WI38 (cell line): ENCODE results near the gene PLEKHG5.
A peak's percentile ranks its signal among the peaks of the same experiment; 100 is the strongest.
"Not testable (repeated sequence)": the region's sequence is repeated elsewhere in the genome, so short reads cannot be mapped to it uniquely, and the experiment has no call there.

ENCODE experiments used
- H3K4me3 ChIP-seq: 2 replicates; pipeline ENCODE4 v1.5.1; 2011; ENCODE audit warnings: low read depth, mild to moderate bottlenecking, control low read depth, low read length
- TF ChIP-seq, protein P1 (sequence below): IDR thresholded peaks from 2 replicates; pipeline ENCODE4 v1.5.1; 2012; ENCODE audit warnings: low read depth, mild to moderate bottlenecking, control low read depth, low read length

PLEKHG5 gene

DNA sequence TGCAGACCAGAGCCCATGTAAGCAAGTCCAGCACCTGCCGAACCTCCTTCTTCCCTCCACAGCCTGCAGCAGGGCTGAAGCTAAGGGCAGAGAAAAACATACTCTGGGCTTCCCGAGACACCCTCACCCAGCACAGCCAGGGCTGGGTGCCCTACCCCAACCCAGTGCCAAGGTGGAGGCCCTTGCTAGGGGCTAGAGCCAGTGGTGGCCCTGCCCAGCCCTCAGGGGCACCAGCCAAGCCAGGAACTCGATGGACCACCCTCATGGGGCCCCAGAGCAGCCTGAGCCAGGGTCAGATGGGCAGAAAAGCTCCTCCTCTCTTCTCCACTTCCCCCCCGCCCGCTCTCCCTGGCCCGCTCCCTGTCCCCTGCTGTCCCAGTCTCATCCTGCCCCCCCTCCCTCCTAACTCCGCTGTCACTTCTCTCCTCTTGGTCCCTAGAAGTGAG is 41.4 kb downstream of the PLEKHG5 start:
- no peak overlapping the region for H3K4me3 ChIP-seq
- TF ChIP-seq, protein P1, sequence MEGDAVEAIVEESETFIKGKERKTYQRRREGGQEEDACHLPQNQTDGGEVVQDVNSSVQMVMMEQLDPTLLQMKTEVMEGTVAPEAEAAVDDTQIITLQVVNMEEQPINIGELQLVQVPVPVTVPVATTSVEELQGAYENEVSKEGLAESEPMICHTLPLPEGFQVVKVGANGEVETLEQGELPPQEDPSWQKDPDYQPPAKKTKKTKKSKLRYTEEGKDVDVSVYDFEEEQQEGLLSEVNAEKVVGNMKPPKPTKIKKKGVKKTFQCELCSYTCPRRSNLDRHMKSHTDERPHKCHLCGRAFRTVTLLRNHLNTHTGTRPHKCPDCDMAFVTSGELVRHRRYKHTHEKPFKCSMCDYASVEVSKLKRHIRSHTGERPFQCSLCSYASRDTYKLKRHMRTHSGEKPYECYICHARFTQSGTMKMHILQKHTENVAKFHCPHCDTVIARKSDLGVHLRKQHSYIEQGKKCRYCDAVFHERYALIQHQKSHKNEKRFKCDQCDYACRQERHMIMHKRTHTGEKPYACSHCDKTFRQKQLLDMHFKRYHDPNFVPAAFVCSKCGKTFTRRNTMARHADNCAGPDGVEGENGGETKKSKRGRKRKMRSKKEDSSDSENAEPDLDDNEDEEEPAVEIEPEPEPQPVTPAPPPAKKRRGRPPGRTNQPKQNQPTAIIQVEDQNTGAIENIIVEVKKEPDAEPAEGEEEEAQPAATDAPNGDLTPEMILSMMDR = no peak

DNA sequence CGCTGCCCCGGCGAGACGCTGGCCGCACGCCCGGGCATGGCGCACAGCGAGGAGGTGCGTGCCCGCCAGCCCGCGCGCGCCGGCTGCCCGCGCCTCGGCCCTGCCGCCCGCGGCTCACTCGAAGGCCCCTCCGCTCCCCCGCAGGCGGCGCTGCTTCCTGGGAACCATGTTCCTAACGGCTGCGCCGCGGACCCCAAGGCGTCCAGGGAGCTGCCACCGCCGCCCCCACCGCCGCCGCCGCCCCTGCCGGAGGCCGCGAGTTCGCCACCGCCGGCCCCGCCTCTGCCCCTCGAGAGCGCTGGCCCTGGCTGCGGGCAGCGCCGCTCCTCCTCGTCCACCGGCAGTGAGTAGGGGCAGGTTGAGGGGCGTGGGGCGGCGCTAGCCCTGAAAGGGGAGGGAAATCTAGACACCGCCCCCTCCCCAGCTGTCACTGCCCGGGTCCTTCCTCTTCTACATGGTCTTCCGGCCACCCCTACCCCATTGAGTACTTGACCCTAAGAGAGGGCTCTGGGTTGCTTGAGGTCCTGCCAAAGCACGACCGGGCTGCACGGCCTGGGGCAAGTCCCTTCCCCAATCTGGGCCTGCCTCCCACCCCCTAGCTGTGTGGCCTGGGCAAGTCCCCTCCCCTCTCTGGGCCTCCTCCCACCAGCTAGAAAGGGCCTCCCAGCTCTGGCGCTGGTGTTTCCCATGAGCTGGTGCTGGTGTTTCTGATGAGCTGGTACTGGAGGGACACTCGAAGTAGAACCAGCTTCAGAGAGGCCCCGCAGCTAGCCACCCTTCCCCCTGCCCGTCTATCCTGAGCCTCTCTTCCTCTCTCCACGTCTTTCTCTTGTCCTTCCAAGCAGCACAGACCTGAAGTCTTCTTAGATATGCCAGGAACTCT is 42.5 kb downstream of the PLEKHG5 start:
- TF ChIP-seq, protein P1 = no peak
- no peak overlapping the region for H3K4me3 ChIP-seq

DNA sequence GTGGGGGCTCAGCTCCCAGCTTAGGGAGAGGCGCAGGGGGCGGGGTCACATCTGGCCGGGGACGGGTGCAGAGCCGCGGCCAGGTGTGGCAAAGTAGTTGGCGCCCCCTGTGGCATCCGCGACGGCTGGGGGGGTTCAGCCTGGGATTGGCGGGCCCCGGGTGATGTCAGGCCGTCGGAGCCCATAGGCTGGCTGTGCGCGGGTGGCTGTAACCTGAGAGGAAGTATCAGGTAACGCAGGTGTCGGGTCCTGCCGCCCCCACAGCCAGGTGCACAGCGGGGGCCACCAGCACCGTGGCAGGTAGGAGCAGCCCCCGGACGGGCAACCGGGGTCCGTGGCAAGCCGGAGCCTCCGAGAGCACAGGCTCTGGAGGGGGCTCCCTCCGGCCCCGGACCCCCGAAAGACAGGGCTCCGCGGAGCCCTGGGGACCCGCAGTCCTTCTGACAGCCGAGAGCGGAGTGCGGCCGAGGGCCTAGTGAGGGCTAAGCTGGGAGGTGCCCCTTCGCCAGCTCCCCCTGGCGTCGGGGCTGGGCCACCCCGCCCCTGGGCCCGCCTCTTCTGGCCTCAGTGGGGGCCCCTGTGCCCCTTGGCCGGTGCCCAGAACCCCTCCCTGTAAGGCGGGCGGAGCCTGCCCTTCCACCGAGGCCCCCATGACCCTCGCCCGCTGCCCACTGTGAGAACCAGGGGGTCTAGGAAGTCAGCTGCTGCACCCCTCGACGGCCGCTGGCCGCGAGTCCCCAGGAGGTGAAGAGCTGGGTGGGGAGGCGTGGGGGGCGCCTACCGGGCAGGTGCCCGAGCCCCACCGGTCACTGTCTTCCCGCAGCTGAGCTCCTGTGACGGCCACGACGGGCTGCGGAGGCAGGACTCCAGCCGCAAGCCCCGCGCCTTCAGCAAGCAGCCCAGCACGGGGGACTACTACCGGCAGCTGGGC is 43.4 kb downstream of the PLEKHG5 start:
- TF ChIP-seq, protein P1 = no peak

DNA sequence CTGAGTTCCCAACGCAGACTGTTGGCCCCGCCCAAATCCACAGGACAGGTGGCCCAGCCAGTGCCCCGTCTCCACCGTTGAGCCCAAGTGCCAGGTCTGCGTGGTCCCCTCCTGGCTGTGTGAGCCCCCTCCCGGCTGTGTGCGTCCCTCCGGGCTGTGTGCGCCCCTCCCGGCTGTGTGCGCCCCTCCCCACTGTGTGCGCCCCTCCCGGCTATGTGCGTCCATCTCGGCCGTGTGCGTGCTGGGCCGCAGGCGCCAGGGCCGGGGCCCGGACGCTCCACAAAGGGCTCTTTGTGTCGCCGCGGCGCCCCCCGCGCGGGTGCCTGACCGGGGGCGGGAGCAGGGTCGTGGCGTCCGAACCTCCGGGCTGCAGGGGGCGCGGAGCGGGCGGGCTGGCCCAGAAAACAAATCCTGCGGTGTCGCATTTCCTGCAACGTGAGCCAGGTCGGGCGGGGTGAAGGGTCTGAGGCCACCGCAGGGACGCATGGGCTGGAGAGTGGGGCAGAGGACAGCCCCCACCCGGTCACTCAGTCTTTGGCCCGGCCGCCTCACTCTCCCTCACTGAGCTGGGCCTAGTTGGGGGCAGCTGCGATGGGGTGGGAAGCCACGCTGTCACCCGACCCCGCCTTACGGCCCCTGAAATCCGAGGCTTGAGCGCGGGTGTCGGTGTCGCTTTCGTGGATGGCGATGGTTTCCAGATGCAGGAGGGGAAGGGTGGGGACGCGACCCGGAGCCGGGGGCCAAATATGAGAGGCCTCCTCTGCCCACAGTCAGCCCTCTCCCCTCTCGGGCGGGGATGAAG is 44.2 kb downstream of the PLEKHG5 start:
- TF ChIP-seq, protein P1 = no peak
- no peak overlapping the region for H3K4me3 ChIP-seq

More for the DNA sequence above, 43.4 kb downstream of the PLEKHG5 start:
- no peak overlapping the region for H3K4me3 ChIP-seq

DNA sequence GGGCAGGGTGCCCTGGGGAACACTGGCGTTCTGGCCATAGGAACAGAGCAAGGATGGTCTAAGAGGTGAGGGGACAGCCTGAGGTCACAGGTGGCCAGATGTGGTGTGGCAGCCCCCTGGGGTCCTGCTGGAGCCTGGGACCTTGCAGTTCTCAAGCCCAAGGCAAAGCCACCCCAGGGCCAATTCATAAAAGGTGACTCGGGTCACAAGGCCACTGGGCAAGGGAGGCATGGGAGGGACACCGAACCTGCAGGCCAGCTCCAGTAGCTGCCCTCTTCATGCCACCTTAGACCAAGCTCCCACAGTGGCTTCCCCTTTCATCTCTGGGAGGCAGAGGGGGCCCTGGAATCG is 44.8 kb downstream of the PLEKHG5 start:
- TF ChIP-seq, protein P1 = no peak
- H3K4me3 ChIP-seq = no peak overlapping the region

DNA sequence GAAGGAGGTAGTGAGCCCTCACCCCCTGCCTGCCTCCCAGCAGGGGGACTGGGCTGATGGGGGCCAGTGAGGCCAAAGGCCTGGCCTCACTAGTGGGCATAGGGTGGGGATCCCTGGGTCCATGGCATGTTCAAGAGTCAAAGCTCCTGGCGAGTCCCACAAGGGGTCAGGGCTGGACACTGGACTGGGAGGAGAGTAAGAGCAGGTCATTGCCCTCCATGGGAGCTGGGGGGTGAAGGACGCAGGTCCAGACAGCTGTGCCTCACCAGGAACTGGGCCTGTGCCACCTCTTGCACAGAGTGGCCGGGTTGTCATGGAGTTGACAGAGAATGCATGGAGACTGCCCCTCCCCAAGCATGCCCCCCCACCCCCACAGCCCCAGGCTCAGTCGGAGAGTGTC is 45.5 kb downstream of the PLEKHG5 start:
- not testable (repeated sequence) for H3K4me3 ChIP-seq

DNA sequence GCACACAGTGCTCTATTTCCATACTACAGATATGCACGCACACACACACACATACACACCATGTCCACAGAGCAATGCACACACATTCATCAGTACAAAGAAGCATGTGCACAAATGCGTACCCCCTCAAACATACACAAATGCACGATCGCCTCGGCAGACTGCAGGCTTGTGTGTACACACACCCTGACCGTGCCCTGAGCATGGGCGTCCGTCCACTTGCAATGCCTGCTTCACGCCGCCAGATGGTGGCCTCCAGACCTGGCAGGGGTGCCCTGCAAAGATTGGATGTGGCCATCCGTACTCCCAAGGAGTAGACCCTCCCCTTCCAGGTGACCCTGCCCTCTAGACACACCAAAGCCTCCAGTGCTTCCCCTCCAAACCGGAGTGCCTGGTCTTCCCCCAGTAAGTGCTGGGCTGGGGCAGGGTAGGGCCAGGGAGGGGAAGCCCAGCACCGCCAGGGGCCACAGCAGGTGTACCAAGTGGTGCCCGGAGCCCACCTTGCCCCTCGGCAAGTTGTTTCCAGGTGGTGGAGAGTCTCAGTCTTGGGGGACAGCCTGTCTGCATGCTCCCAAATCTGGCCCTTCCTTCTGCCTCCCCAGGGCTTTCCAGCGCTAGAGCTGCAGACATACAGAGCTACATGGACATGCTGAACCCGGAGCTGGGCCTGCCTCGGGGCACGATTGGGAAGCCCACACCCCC is 46.3 kb downstream of the PLEKHG5 start:
- H3K4me3 ChIP-seq = no peak overlapping the region
- TF ChIP-seq, protein P1 = peak; percentile 61
